ENCODE measurements around the gene FHIP1B.

Gene FHIP1B

GRCh38 chr11:6238902-6239301 lies 4.5 kb upstream of the FHIP1B start, which contains the start of gene CNGA4:
Gene CNGA4, plus strand, starts transcription at chr11:6239089. Its CDS starts 118 bp downstream, at chr11:6239207.
- no peak for DNase-seq

DNA sequence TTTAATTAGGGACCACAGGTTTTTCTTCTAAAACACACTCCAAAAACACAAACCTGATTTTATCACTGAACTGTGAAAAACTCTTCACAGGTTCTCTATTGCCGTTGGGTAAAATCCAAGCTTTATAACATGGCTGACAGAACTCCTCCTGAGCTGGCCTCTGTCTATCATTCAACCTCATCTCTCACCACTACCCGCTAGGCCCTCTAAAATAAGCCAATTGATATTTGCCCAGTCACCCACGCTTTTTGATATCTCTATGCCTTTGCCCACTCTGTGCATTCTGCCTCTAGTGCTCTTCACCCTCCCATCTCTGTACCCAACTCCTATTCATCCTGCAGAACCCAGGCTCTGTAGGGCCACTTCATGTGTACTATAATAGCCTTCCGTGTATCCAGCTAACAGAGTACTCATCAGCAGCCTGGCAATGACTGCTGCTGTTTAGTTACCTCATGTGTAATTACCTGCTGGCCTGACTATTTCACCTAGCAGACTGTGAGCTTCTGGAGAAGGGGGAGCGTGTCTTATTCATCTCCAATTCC lies 3.4 kb upstream of the FHIP1B start:
- no peak for DNase-seq

DNA sequence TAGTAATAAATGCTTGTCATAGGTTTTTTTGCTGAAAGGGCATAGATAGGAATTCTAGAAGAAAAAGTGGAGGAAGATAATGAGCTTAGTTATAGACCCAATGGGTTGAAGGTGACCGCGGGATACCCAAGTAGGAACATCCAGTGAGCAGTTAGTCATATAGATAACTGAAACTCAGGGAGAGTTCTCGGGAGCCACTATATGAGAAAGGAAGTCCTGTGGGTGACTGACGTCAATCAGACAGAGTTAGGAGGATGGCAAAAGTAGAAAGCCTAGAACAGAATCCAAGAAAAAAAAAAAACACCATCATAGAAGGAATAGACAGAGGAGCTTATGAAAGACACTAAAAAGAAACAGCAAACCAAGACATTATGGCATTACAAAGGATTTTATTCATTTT lies 2.8 kb upstream of the FHIP1B start:
- peak; percentile 33 to 34 for DNase-seq

DNA sequence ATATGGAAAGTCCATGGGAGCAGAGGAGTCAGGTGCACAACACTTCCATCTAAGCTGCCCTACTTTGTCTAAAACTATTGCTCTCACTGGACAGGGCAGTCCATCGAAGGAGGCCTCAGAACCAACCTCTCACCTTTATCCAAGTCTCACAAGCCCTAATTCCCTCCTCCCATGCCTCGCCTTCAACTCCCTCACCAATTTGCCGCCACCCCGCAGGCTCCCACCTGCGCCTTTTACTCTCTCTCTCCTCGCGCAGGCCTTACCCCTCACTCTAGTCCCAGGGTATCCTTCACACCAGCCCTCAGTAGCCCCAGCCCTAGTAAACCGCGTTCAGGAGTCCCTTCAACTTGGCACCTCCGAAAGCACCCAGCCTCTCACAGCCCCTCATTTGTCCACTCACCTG lies 451 bp downstream of the FHIP1B start:
- no peak for DNase-seq

- no peak for DNase-seq
Observed at GRCh38 chr11:6232899-6233298, 1.5 kb downstream of the FHIP1B start.

DNA sequence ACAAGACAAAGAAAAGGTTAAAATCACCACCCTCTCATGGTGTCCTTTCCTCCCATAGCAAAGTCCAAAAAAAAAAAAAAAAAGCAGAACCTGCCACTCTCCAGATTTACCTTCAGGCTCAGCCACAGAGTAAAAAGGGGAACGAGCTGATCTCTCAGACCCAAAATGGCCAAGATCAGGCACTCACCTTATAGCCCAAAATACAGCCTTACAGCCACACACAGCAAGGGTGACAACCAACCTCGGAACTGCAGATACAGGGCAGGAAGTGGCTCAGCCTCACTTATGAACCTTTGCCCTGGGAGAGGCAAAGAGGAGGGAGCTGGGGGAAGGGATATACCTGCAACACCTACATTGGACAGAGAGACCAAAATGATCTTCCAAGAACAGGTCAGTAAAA lies 4.5 kb downstream of the FHIP1B start:
- no peak for DNase-seq

- DNase-seq = no peak
Observed at GRCh38 chr11:6228520-6228919, 5.9 kb downstream of the FHIP1B start.

- peak; percentile 36 to 63 for DNase-seq
Observed at GRCh38 chr11:6225896-6226295, 8.5 kb downstream of the FHIP1B start.

DNA sequence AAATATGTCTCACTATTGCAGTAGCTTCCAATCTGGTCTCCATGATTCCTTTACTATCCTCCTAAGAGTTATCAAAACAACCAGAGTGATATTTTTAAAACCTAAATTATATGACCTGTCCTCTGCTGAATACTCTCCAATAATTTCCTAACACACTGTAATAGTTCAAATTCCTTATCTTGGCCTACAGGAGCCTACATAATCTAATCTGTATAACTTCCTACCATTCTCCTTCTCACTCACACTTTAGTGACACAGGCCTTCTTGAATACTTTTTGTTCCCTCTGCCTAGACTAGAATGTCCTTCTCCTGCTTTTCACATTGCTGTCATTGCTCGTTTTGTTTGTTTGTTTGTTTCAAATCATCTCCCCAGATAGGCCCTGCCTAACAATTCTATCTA lies 9.4 kb downstream of the FHIP1B start:
- no peak for DNase-seq

- no peak for DNase-seq
Observed at GRCh38 chr11:6224421-6224820, 10.0 kb downstream of the FHIP1B start.

DNA sequence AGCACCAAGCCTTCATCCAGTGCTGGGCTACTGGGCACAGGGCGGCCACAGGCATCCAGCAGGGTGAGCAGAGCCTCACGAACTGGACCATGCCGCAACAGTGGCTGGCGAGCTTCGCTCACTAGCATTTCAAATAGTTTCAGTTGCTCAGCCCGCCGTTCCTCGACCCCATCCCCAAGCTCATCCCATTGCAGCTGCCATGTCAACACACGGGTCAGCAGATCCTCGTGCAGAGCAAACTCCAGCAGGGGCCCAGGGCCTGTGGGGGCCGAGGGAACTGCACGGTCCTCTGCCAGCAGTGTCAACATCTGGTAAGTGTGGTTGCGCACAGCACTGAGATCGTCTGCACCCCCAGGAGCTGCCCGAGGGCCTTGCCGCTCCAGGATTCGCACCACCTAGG lies 10.6 kb downstream of the FHIP1B start:
- DNase-seq = no peak

GRCh38 chr11:6219359-6219758 lies 15.1 kb downstream of the FHIP1B start:
- peak; percentile 68 to 72 for DNase-seq

DNA sequence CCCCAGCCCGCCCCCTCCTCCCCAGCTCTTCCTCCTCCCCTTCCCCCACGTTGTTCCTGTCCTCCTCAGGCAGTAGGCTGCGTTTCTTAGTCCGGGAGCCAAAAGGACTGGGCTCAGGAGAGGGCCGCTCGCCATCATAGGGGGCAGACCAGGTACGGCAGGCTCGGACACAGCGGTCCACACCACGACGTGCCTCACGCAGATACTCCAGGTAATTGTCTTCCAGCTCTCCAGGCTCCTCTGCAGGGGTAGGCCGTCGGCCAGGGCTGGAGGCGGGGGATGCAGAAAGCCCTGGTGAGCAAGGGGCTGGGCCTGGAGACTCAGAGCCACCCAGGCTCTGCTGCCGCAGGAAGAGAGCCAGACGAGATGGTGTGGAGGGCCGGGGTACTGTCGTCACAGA lies 16.7 kb downstream of the FHIP1B start:
- no peak for DNase-seq

GRCh38 chr11:6216501-6216900 lies 17.9 kb downstream of the FHIP1B start:
- DNase-seq = no peak

DNA sequence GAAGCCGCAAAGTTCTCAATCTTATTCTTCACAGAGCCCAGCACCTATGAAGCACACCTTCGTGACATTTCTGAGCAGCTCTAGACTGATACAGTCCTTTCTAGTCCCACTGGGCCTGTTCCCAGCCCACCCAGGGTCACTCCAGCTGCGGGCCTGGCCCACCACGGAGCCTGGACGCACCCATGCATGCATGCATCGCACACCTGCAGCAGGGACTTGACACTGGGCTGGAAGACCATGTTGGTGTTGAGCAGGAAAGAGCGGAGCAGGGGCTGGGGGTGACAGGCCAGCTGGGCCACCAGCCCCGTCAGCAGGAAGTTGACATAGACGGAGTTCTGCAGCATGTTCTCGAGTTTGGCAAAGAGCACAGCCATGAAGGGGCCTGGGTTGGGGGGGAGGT lies 19.9 kb downstream of the FHIP1B start:
- DNase-seq = no peak

DNA sequence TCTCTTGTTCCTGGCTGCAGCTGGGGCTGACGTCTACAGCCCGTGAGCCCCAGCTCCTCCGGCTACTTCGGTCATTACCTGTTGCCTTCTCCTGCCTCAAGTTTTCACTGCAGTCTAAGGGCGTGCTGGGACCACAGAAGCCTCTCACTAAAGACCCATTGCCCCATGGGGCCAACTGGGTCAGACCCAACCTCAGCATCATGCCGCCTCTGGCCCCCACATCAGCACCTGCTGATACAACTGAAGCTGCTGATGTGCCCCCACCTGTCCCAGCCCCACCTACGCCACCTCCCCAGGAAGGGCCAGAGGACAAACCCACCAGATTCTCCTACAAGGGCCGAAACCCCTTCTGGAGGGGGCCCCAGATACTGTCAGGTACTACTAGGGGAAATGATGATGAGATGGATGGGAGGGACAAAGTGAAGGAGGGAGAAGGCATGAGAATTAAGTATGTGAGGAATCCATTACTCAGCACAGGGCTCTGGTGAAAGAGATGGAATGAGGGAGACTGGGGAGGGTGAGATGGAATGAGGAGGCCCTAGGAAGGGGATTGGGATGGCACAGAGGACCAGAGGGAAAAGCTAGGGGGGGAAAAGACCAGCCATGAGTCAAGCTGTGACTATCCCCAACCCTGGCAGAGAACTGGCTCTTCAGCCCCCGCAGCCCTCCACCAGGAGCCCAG lies 24.0 kb downstream of the FHIP1B start:
- no peak for DNase-seq

- DNase-seq = no peak
Observed at GRCh38 chr11:6209801-6210200, 24.6 kb downstream of the FHIP1B start.

GRCh38 chr11:6206456-6207180 lies 27.8 kb downstream of the FHIP1B start:
- no peak for DNase-seq

GRCh38 chr11:6205366-6205765 lies 29.1 kb downstream of the FHIP1B start, which contains the start of gene C11orf42:
Gene C11orf42, plus strand, starts transcription at chr11:6205557. Its CDS starts 59 bp downstream, at chr11:6205616.
- DNase-seq = no peak

GRCh38 chr11:6204706-6205105 lies 29.7 kb downstream of the FHIP1B start:
- peak; percentile 79 to 94 for DNase-seq

DNA sequence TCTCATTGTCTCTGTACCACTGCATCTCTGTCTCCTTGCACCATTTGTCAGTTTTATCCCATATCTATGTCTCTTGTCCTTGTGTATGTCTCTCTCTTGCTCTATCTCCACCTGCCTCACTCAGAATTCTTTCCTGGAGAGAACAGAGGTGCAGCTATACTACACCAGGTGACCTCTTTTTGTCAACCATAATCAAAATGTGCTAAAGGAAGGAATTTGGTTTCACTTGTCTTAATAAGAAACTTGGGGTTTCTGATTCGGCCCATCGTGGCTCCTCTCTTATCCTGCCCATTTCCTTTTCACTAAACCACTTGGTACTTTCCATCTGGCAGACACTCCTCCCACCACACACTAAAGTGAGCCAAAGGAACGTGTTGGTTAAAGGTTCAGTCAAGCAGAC lies 31.1 kb downstream of the FHIP1B start:
- DNase-seq = no peak

DNA sequence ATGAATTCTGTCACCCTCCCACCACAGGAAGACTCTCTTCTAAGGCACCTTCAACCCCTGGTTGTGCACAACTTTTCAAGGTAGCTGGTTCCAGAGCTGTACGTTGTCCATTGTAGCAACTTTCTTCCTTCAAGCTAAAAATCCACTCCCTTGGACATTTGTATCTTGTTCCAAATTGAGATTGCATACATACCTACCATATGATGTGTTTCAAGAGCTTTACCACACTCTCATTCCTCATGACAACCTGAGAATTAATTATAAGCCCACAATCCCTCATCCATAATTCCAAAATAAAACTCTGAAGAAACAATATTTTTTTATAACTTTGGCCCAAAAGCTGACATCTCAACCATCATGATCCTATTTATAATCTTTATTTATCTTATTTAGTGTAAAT lies 32.4 kb downstream of the FHIP1B start:
- DNase-seq = no peak

GRCh38 chr11:6201481-6201880 lies 33.0 kb downstream of the FHIP1B start:
- peak; percentile 69 to 88 for DNase-seq

DNA sequence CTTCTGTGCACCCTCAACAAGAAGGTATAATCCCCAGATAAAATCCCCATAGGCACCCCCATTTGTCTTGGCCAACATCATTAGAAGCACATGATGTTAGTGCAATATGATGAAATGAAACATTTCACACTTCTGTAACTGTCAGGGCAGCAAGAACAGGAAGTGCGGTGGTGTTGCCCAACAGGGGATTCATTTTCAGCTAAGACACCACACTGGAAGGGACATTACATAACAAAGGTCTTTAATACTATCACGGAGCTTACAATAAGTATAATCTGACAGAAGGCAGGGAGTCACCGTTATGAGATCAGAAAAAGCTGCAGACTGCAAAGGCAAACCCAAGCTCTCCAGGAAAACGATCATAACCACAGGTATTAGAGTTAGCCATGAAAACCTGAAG lies 33.5 kb downstream of the FHIP1B start:
- DNase-seq = peak; percentile 97 to 98
